Gastroesophageal sphincter (tissue), 3 donors: ENCODE results near the gene SLC17A9.

ENCODE experiments used
- CTCF ChIP-seq, 4 experiments: fragments of 200-600 bp in 2 of 4; fragments of 450-650 bp in 2 of 4; sonication (generic) in 1 of 4; IDR thresholded peaks; one replicate each; pipeline ENCODE4 v1.5.1; 2017 to 2019; ENCODE audit warnings: antibody characterized with exemption in 4 of 4, mild to moderate bottlenecking in 2 of 4, moderate library complexity in 2 of 4
- POLR2AphosphoS5 ChIP-seq: sonication (generic); formaldehyde crosslinking; IDR thresholded peaks from one replicate; pipeline ENCODE4 v1.6.1; 2017; ENCODE audit warnings: antibody characterized with exemption

- TF ChIP-seq CTCF (IDR thresholded peaks at IDR 0.05) (no peak), POLR2AphosphoS5 (no peak)
These were observed 32.3 kb downstream of the SLC17A9 start for GRCh38 chr20:62984666-62985443.
